K562 (cell line): ENCODE results near the gene SLC30A1. TPM values are rescaled to one million over a fixed set of nuclear protein-coding genes. Genes with fewer than 3 reads are reported as not detected.

ENCODE experiments used
- ATAC-seq: fragments of 200-7000 bp; cut with Tn5 transposase; 3 replicates; pipeline ENCODE4 v1.9.1; 2020; ENCODE audit warnings: moderate library complexity
- BruUV-seq: library from RNA; stranded (reverse); fragments of 400-500 nt; replicated peaks from 2 replicates; lab custom pipeline; 2021; lab: Mats Ljungman, UMichigan
- CTCF ChIA-PET: fragments of 300-600 bp; formaldehyde crosslinking; extraction: SDS; loops from one replicate; lab custom pipeline; 2021; ENCODE audit warnings: low intra/inter-chr PET ratio; lab: Yijun Ruan, JAX
- POLR2A ChIA-PET: fragments of 300-600, 350-650 bp; sonication (Branson Sonifier 250); formaldehyde crosslinking; extraction: SDS; loops from one replicate; lab custom pipeline; 2021; ENCODE audit warnings: antibody characterized with exemption, inconsistent platforms; lab: Yijun Ruan, JAX
- DNase-seq, 4 experiments: peaks; one replicate each; pipeline versions ENCODE4 v3.0.0 to v3.0.0-alpha.2; 2011 to 2018; ENCODE audit warnings: low spot score in 3 of 4, mixed read lengths in 3 of 4; ENCODE audit errors: extremely low read depth in 1 of 4
- FAIRE-seq: peaks from 2 replicates; lab custom pipeline; 2011; peaks lifted over from hg19 to GRCh38; lab: Jason Lieb, UNC
- H2AFZ ChIP-seq: 2 replicates; pipeline ENCODE4 v1.6.0; 2011; ENCODE audit warnings: low read depth, low read length, control low read depth, inconsistent platforms
- H3K27ac ChIP-seq: fragments of 200-600 bp; 3 replicates; pipeline ENCODE4 v1.8.0; 2011; ENCODE audit warnings: low read depth, mild to moderate bottlenecking, control low read depth, inconsistent platforms, low read length, moderate library complexity, mixed read lengths; ENCODE audit errors: extremely low read depth
- H3K27me3 ChIP-seq, 2 experiments: fragments of 300-600 bp in 1 of 2; 2 replicates in 1 of 2; 3 replicates in 1 of 2; pipeline versions ENCODE4 v1.6.0 to v1.8.0; 2011; ENCODE audit warnings: inconsistent platforms in 2 of 2, low read length in 2 of 2, mild to moderate bottlenecking in 1 of 2, mixed read lengths in 1 of 2, moderate library complexity in 1 of 2; ENCODE audit not compliant: control insufficient read depth in 2 of 2, insufficient read depth in 2 of 2
- H3K36me3 ChIP-seq: fragments of 300-600 bp; 3 replicates; pipeline ENCODE4 v1.8.0; 2011; ENCODE audit warnings: mild to moderate bottlenecking, low read length, inconsistent platforms; ENCODE audit not compliant: control insufficient read depth, insufficient read depth
- H3K4me1 ChIP-seq, 2 experiments: fragments of 200-600 bp in 1 of 2; replicated peaks in 1 of 2; 2 replicates in 1 of 2; 3 replicates in 1 of 2; pipeline versions ENCODE4 v1.5.1 to v1.8.0; 2011; ENCODE audit warnings: inconsistent platforms in 2 of 2, low read length in 2 of 2, mild to moderate bottlenecking in 1 of 2, mixed read lengths in 1 of 2, moderate library complexity in 1 of 2; ENCODE audit not compliant: control insufficient read depth in 2 of 2, insufficient read depth in 2 of 2
- H3K4me2 ChIP-seq: 2 replicates; pipeline ENCODE4 v1.6.1; 2011; ENCODE audit warnings: low read length, control low read depth, inconsistent platforms, mixed read lengths; ENCODE audit not compliant: insufficient read depth
- H3K4me3 ChIP-seq: fragments of 200-600 bp; sonication (generic), shearing (Covaris generic); 2 replicates; pipeline ENCODE4 v1.5.1; 2016; ENCODE audit warnings: control low read depth, inconsistent platforms
- H3K79me2 ChIP-seq: fragments of 200-600 bp; 3 replicates; pipeline ENCODE4 v1.8.0; 2011; ENCODE audit warnings: low read length, inconsistent platforms; ENCODE audit not compliant: control insufficient read depth, insufficient read depth
- H3K9ac ChIP-seq, 2 experiments: 2 replicates each; pipeline versions ENCODE4 v1.6.0 to v1.6.1; 2011; ENCODE audit warnings: low read depth in 2 of 2, low read length in 2 of 2, control low read depth in 1 of 2, inconsistent platforms in 1 of 2, mild to moderate bottlenecking in 1 of 2, mixed read lengths in 1 of 2; ENCODE audit not compliant: insufficient read depth in 1 of 2
- H3K9me1 ChIP-seq: one replicate; pipeline ENCODE4 v1.6.0; 2011; ENCODE audit warnings: inconsistent platforms, mild to moderate bottlenecking, low read length, moderate library complexity; ENCODE audit not compliant: control insufficient read depth, insufficient read depth
- H3K9me3 ChIP-seq: replicated peaks from 2 replicates; pipeline ENCODE4 v1.5.1; 2011; ENCODE audit warnings: low read depth, low read length, inconsistent platforms; ENCODE audit not compliant: control insufficient read depth, insufficient read depth
- H4K20me1 ChIP-seq: replicated peaks from 2 replicates; pipeline ENCODE4 v1.6.1; 2011; ENCODE audit warnings: low read length, inconsistent platforms, mixed read lengths; ENCODE audit not compliant: control insufficient read depth, insufficient read depth
- CCNT2 ChIP-seq: IDR thresholded peaks from 2 replicates; pipeline ENCODE4 v1.6.1; 2011; ENCODE audit warnings: borderline replicate concordance, low read depth, mild to moderate bottlenecking, moderate library complexity, mixed read lengths, low read length; ENCODE audit not compliant: insufficient read length; ENCODE audit errors: extremely low read depth
- DIDO1 ChIP-seq: fragments of 450-650 bp; IDR thresholded peaks from 2 replicates; pipeline ENCODE4 v1.6.1; 2016; ENCODE audit warnings: low read depth, missing biosample characterization, missing genetic modification characterization
- FOXO4 ChIP-seq: fragments of 450-650 bp; formaldehyde crosslinking; IDR thresholded peaks from 2 replicates; pipeline ENCODE4 v1.4.0; 2020; ENCODE audit warnings: mild to moderate bottlenecking, moderate library complexity
- MLLT1 ChIP-seq, 2 experiments: fragments of 450-650 bp; IDR thresholded peaks; 2 replicates each; pipeline ENCODE4 v1.6.1; 2016
- POLR2AphosphoS5 ChIP-seq: IDR thresholded peaks from 2 replicates; pipeline ENCODE4 v1.6.1; 2011; ENCODE audit warnings: mild to moderate bottlenecking, low read depth, low read length, moderate library complexity; ENCODE audit not compliant: control insufficient read depth, insufficient read depth
- RAD21 ChIP-seq, 2 experiments: fragments of 250-450 bp in 1 of 2; fragments of 450-650 bp in 1 of 2; sonication (Bioruptor Pico) in 1 of 2; formaldehyde crosslinking in 1 of 2; IDR thresholded peaks in 1 of 2; conservative IDR thresholded peaks in 1 of 2; 2 replicates each; pipeline versions ENCODE4 v1.4.0 to v1.8.0; 2020 to 2022; ENCODE audit warnings: mild to moderate bottlenecking in 2 of 2, moderate library complexity in 1 of 2
- TEAD2 ChIP-seq: fragments of 450-650 bp; IDR thresholded peaks from 2 replicates; pipeline ENCODE4 v1.6.1; 2016; ENCODE audit warnings: missing genetic modification characterization, control low read depth, missing compliant biosample characterization
- TOE1 ChIP-seq, 2 experiments: fragments of 450-650 bp in 1 of 2; sonication (generic) in 1 of 2; formaldehyde crosslinking in 1 of 2; IDR thresholded peaks; 2 replicates each; pipeline versions ENCODE4 v1.7.1 to v1.8.0; 2016 to 2022; ENCODE audit warnings: borderline replicate concordance in 2 of 2, mild to moderate bottlenecking in 2 of 2, antibody characterized with exemption in 1 of 2, inconsistent platforms in 1 of 2, low read depth in 1 of 2, missing genetic modification reagents in 1 of 2, moderate library complexity in 1 of 2
- UBTF ChIP-seq, 2 experiments: IDR thresholded peaks; 2 replicates each; pipeline ENCODE4 v1.6.1; 2012; ENCODE audit warnings: improper control_type of control experiment in 2 of 2, low read depth in 2 of 2, low read length in 2 of 2, borderline replicate concordance in 1 of 2
- ZNF76 ChIP-seq: fragments of 250-450 bp; sonication (Bioruptor Pico); IDR thresholded peaks from 2 replicates; pipeline ENCODE4 v1.4.0; 2020; ENCODE audit warnings: mild to moderate bottlenecking, moderate library complexity, borderline replicate concordance
- WGBS: fragments of 100-300 bp; shearing (Covaris generic); methylation state at CpG from one replicate; pipeline ENCODE4 v1.1.6; 2016; ENCODE audit warnings: low coverage, mixed read lengths; ENCODE audit not compliant: insufficient coverage; ENCODE audit errors: missing lambda C conversion rate; 5-methylcytosine and 5-hydroxymethylcytosine counted together
- in situ Hi-C: fragments of 300-500 bp; cut with MboI; formaldehyde crosslinking; loops from 4 replicates; pipeline ENCODE4 v1.15.0; 2018; ENCODE audit warnings: inconsistent platforms, mixed read lengths
- intact Hi-C: fragments of 100-400 bp; cut with micrococcal nuclease; formaldehyde crosslinking; loops from 2 replicates; pipeline ENCODE4 v1.14.2; 2022
- polyA plus RNA-seq, 8 experiments: library from polyadenylated mRNA; depleted of rRNA in 4 of 8; stranded (reverse) in 5 of 8; unstranded in 3 of 8; fragments of >200 nt; fragmentation: Nextera tagmentation in 2 of 8; fragmentation: Illumina TruSeq in 1 of 8; extraction: Ambion mirVana in 2 of 8; extraction: Trizol in 1 of 8; gene quantifications; 2 replicates each; pipeline versions ENCODE4 v1.2.1 to v1.2.3, GENCODE V29; 2011 to 2014; ENCODE audit warnings: inconsistent platforms in 1 of 8, missing spikeins in 1 of 8
- total RNA-seq, 7 experiments: library from RNA; depleted of rRNA in 6 of 7; stranded (reverse); fragments of >200 nt in 6 of 7; fragmentation: Illumina TruSeq in 2 of 7; extraction: Trizol in 2 of 7; gene quantifications; 2 replicates each; pipeline versions ENCODE4 v1.2.1 to v1.2.3, GENCODE V29; 2011 to 2021; ENCODE audit warnings: low replicate concordance in 1 of 7

The SLC30A1 gene
- total and polyA plus RNA-seq, 9 of the 15 experiments (the other 6 are each of a cell fraction or from before 2014, with no cell fraction given) = 4.1 to 14.4 (median 6.6) TPM

GRCh38 chr1:211606914-211607753, 28.2 kb upstream of the SLC30A1 start:
- DNase-seq (peak; percentile 50 to 85 (median 63)), FAIRE-seq (peak; percentile 19), ATAC-seq (peak; percentile 81)
- Histone ChIP-seq H2AFZ (peak overlapping the region; percentile 94), H3K27me3 (no peaks in the 10 kb centered on the region), H3K4me3 (peak overlapping the region; percentile 49), H3K27ac (peak overlapping the region; percentile 83), H4K20me1 (no peaks in the 10 kb centered on the region), H3K36me3 (peaks cover 12% of the 10 kb centered on the region), H3K79me2 (peaks cover 31% of the 10 kb centered on the region), H3K9me1 (no peaks in the 10 kb centered on the region), H3K9me3 (no peaks in the 10 kb centered on the region), H3K4me2 (peak overlapping the region; percentile 98), H3K9ac (peak overlapping the region; percentile 83 to 86; a peak in 3 of 4 replicates), H3K4me1 (peaks cover 36 to 51% of the 10 kb centered on the region in 2 experiments; a peak in 4 of 5 replicates)
- POLR2A ChIA-PET = interaction anchor here (0.6 to 4.9 kb wide), 22 partner anchors 8 to 1701 kb away, joined by 3 to 31 read pairs (median 4); partner anchors contain the start of gene SLC30A1
- BruUV-seq = TSS peak; percentile 91
- WGBS = 4% methylated on average over 12 of the region's 12 CpGs
- CTCF ChIA-PET = no interaction called here
- intact Hi-C loops = loop anchor here (1.0 to 2.0 kb wide), 3 partner anchors 23 to 48 kb away; partner anchors contain the start of gene SLC30A1
- in situ Hi-C loops = no loop called here
- TF ChIP-seq TEAD2 = no peak
- peak; percentile 61 for TF ChIP-seq POLR2AphosphoS5
- 0 out of 4 replicates have a peak, but pooled peaks have one; percentile 11 to 19 for TF ChIP-seq MLLT1 (IDR thresholded peaks at IDR 0.05)
- TF ChIP-seq FOXO4 = 0 out of 2 replicates have a peak, but pooled peaks have one; percentile 36
- peak in 1 of 2 experiments; percentile 32; a peak in 2 of 4 replicates for TF ChIP-seq RAD21 (CRISPR knock-in tag; conservative IDR thresholded peaks at IDR 0.05 in 1 of 2, IDR thresholded peaks at IDR 0.05 in 1 of 2)
- TF ChIP-seq ZNF76 = 0 out of 2 replicates have a peak, but pooled peaks have one; percentile 54
- TF ChIP-seq DIDO1 (tag) = peak; percentile 49
- TF ChIP-seq TOE1 (IDR thresholded peaks at IDR 0.05; ENCODE audit: borderline replicate concordance) = peak; percentile 25; the same call in 1 of the 2 replicates
- no peak for TF ChIP-seq TOE1 (CRISPR knock-in tag; IDR thresholded peaks at IDR 0.05; ENCODE audit: borderline replicate concordance, low read depth)
- no peak for TF ChIP-seq CCNT2
- peak; percentile 86 to 97; a peak in 3 of 4 replicates for TF ChIP-seq UBTF (IDR thresholded peaks at IDR 0.05; ENCODE audit: borderline replicate concordance in 1 of 2, low read depth in 2 of 2, low read length in 2 of 2)
